Measurements from ENCODE around the gene VIPR2. TPM values are rescaled to one million over a fixed set of nuclear protein-coding genes. Genes with fewer than 3 reads are reported as not detected.

The VIPR2 gene
- total and polyA plus RNA-seq, 8 donors: 0.28 to 0.80 (median 0.44) TPM

DNA sequence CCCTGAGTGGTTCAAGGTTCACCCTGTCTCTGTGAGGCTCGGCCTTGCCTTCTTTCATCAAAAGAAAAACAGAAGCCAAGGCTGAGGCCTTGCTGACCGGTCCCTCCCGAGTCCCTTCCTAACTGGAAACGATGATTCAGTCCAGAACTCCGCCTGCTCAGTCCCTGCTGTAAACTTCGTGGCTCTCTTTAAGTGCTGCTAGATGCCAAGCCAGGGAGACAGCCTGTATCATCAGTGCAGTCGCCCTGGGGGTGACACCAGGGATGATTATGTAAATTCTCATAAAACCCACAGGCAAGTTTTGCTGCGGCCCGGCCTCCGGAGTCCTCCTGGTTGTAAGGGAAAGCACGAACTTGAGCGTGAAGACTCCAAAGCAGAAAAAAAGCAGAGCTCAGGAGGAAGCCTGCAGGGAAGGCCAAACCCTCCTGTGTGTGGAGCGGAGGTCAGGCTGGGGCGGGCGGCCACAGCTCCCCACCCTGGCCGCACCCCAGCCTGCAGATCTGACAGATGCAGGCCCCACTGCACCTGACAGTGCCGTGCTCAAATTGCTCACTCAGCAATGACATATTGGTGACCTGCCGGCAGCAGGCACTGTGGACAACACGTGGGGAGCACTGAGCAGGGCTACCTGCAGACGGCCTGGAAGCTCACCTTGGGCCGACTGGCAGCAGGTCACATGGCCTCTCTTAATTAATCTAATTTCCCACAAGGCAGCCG lies 164.9 kb downstream of the VIPR2 start:
- peak in 1 of 4 donors; percentile 43 for DNase-seq
- peaks cover 5 to 7% of the 10 kb centered on the region in 2 donors for H3K4me1 ChIP-seq
- H3K27ac ChIP-seq: no peak overlapping the region
- no peak overlapping the region for H3K4me3 ChIP-seq
- H3K9me3 ChIP-seq: peaks cover 0 to 41% of the 10 kb centered on the region in 2 donors
- H3K36me3 ChIP-seq: no peaks in the 10 kb centered on the region
- no peak for ATAC-seq
- no peaks in the 10 kb centered on the region for H3K27me3 ChIP-seq
- intact Hi-C loops (cut with DNase I): loop anchor here in 1 of 2 donors (5.0 kb wide), 1 partner anchor 282 kb away; no protein-coding TSS in a partner anchor
- TF ChIP-seq, protein P1, sequence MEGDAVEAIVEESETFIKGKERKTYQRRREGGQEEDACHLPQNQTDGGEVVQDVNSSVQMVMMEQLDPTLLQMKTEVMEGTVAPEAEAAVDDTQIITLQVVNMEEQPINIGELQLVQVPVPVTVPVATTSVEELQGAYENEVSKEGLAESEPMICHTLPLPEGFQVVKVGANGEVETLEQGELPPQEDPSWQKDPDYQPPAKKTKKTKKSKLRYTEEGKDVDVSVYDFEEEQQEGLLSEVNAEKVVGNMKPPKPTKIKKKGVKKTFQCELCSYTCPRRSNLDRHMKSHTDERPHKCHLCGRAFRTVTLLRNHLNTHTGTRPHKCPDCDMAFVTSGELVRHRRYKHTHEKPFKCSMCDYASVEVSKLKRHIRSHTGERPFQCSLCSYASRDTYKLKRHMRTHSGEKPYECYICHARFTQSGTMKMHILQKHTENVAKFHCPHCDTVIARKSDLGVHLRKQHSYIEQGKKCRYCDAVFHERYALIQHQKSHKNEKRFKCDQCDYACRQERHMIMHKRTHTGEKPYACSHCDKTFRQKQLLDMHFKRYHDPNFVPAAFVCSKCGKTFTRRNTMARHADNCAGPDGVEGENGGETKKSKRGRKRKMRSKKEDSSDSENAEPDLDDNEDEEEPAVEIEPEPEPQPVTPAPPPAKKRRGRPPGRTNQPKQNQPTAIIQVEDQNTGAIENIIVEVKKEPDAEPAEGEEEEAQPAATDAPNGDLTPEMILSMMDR (IDR thresholded peaks at IDR 0.05): no peak

DNA sequence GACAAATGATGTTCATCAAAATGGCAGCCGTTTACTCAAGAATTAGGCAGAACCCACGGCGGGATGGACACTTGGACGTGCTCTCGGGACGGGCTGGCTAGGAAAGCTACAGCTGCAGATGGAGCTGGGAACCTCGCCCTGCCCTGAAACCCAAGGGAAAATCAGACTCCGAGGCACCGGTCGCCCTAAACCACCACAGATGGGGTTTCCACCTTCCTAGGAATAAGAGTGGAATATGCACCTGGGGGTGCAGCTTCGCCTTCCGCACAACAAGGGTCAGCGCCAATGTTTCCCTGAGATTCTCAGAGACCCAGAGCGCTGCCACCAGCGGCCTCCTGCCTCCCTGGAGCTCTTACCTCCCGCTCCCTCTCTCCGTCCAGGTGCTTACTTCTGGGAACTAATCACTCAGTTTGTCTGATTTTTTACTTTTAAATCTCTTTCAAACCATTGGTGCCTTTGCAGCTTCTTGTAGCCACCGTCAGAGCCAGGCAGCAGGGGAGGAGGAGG lies 165.6 kb downstream of the VIPR2 start:
- no peaks in the 10 kb centered on the region for H3K27me3 ChIP-seq
- peak in 1 of 4 donors; percentile 51 for DNase-seq
- H3K27ac ChIP-seq: no peak overlapping the region
- no peak overlapping the region for H3K4me3 ChIP-seq
- no peak for ATAC-seq
- H3K4me1 ChIP-seq: peaks cover 5 to 7% of the 10 kb centered on the region in 2 donors
- H3K36me3 ChIP-seq: no peaks in the 10 kb centered on the region
- peaks cover 0 to 34% of the 10 kb centered on the region in 2 donors for H3K9me3 ChIP-seq
- TF ChIP-seq, protein P1 (IDR thresholded peaks at IDR 0.05): no peak
- intact Hi-C loops (cut with DNase I): loop anchor here in 1 of 2 donors (5.0 kb wide), 1 partner anchor 282 kb away; no protein-coding TSS in a partner anchor
